Thyroid gland (tissue), 4 donors: ENCODE results near the gene ELL. TPM values are rescaled to one million over a fixed set of nuclear protein-coding genes. Genes with fewer than 3 reads are reported as not detected.

ENCODE experiments used
- DNase-seq, 2 donors: peaks; one replicate each; pipeline ENCODE4 v3.0.0-alpha.2; 2019
- H3K27ac ChIP-seq, 3 donors: fragments of 200-600 bp; sonication (generic); 1 replicate in 2 of 3; 2 replicates in 1 of 3; pipeline ENCODE4 v1.5.1; 2016 to 2019; ENCODE audit warnings: mild to moderate bottlenecking in 1 of 3, moderate library complexity in 1 of 3
- H3K27me3 ChIP-seq: fragments of 200-600 bp; sonication (generic); one replicate; pipeline ENCODE4 v1.5.1; 2019
- H3K36me3 ChIP-seq, 2 donors: fragments of 200-600 bp; sonication (generic); one replicate each; pipeline ENCODE4 v1.5.1; 2016 to 2019
- H3K4me1 ChIP-seq, 2 donors: fragments of 200-600 bp; sonication (generic); one replicate each; pipeline ENCODE4 v1.5.1; 2017 to 2019
- H3K4me3 ChIP-seq, 3 donors: fragments of 200-600 bp; sonication (generic); replicated peaks in 1 of 3; 1 replicate in 2 of 3; 2 replicates in 1 of 3; pipeline ENCODE4 v1.5.1; 2016; ENCODE audit warnings: mild to moderate bottlenecking in 1 of 3
- H3K9me3 ChIP-seq: fragments of 200-600 bp; sonication (generic); one replicate; pipeline ENCODE4 v1.5.1; 2017
- CTCF ChIP-seq, 6 experiments: fragments of 200-600 bp in 3 of 6; fragments of 450-650 bp in 3 of 6; sonication (generic) in 3 of 6; IDR thresholded peaks; one replicate each; pipeline ENCODE4 v1.5.1; 2016 to 2019; ENCODE audit warnings: antibody characterized with exemption in 6 of 6, mild to moderate bottlenecking in 2 of 6, inconsistent platforms in 1 of 6, moderate library complexity in 1 of 6
- POLR2A ChIP-seq, 2 donors: fragments of 450-650 bp; IDR thresholded peaks; one replicate each; pipeline ENCODE4 v1.6.1; 2017; ENCODE audit warnings: antibody characterized with exemption in 2 of 2, mild to moderate bottlenecking in 2 of 2, moderate library complexity in 1 of 2
- WGBS, 2 donors: methylation state at CpG; one replicate each; pipeline ENCODE4 v1.1.5; 2017; 5-methylcytosine and 5-hydroxymethylcytosine counted together
- intact Hi-C: fragments of 100-400 bp; cut with DNase I; formaldehyde crosslinking; loops from one replicate; pipeline ENCODE4 v1.15.1; 2023
- total RNA-seq, 4 donors: library from RNA; depleted of rRNA; stranded (reverse); fragments of >200 nt; gene quantifications; one replicate each; pipeline ENCODE4 v1.2.3, GENCODE V29; 2016

The ELL gene
- total RNA-seq, 4 donors from 2014 or later, result 10.8 to 31.0 (median 11.5) TPM

- no peaks in the 10 kb centered on the region for H3K9me3 ChIP-seq
- no peak for DNase-seq
- peaks cover 11 to 14% of the 10 kb centered on the region in 2 donors for H3K4me1 ChIP-seq
- intact Hi-C loops, result loop anchor here (10.0 kb wide), 2 partner anchors 143 to 233 kb away; partner anchors contain the start of gene REX1BD
- H3K4me3 ChIP-seq, result no peak overlapping the region
- H3K36me3 ChIP-seq, result peaks cover 28 to 38% of the 10 kb centered on the region in 2 donors
- no peak overlapping the region for H3K27ac ChIP-seq
- TF ChIP-seq POLR2A (IDR thresholded peaks at IDR 0.05) (no peak), CTCF (IDR thresholded peaks at IDR 0.05) (no peak)
- 91 to 93% methylated on average over 5 of the region's 5 CpGs for WGBS, 2 donors
- no peaks in the 10 kb centered on the region for H3K27me3 ChIP-seq
Measured at GRCh38 chr19:18441804-18442788, 79.8 kb downstream of the ELL start.

GRCh38 chr19:18440936-18441803 is 80.7 kb downstream of the ELL start:
- no peak for DNase-seq
- H3K27ac ChIP-seq, result no peak overlapping the region
- H3K27me3 ChIP-seq, result no peaks in the 10 kb centered on the region
- intact Hi-C loops, result loop anchor here (10.0 kb wide), 2 partner anchors 144 to 234 kb away; partner anchors contain the start of gene REX1BD
- H3K36me3 ChIP-seq, result peaks cover 25 to 29% of the 10 kb centered on the region in 2 donors
- H3K4me3 ChIP-seq, result no peak overlapping the region
- H3K4me1 ChIP-seq, result peaks cover 14 to 16% of the 10 kb centered on the region in 2 donors
- WGBS, 2 donors, result 91 to 93% methylated on average over 19 to 23 of the region's 23 CpGs
- no peaks in the 10 kb centered on the region for H3K9me3 ChIP-seq
- TF ChIP-seq CTCF (IDR thresholded peaks at IDR 0.05), result no peak
- TF ChIP-seq POLR2A (IDR thresholded peaks at IDR 0.05), result no peak

GRCh38 chr19:18440415-18440877 is 81.4 kb downstream of the ELL start:
- Histone ChIP-seq H3K4me3 (no peak overlapping the region), H3K36me3 (peaks cover 18 to 21% of the 10 kb centered on the region in 2 donors), H3K27ac (no peak overlapping the region), H3K9me3 (no peaks in the 10 kb centered on the region), H3K27me3 (no peaks in the 10 kb centered on the region), H3K4me1 (peaks cover 14 to 16% of the 10 kb centered on the region in 2 donors)
- intact Hi-C loops, result loop anchor here (10.0 kb wide), 2 partner anchors 144 to 234 kb away; partner anchors contain the start of gene REX1BD
- TF ChIP-seq CTCF (IDR thresholded peaks at IDR 0.05), result peak in 1 of 6 experiments; percentile 8
- TF ChIP-seq POLR2A (IDR thresholded peaks at IDR 0.05), result no peak
- peak in 1 of 2 donors; percentile 11 for DNase-seq
- WGBS, 2 donors, result 61 to 64% methylated on average over 11 of the region's 11 CpGs

- no peaks in the 10 kb centered on the region for H3K27me3 ChIP-seq
- H3K36me3 ChIP-seq, result peaks cover 16 to 17% of the 10 kb centered on the region in 2 donors
- TF ChIP-seq CTCF (IDR thresholded peaks at IDR 0.05) (no peak), POLR2A (IDR thresholded peaks at IDR 0.05) (no peak)
- DNase-seq, result no peak
- WGBS, 2 donors, result 84 to 88% methylated on average over 9 of the region's 9 CpGs
- intact Hi-C loops, result loop anchor here (10.0 kb wide), 2 partner anchors 145 to 235 kb away; partner anchors contain the start of gene REX1BD
- H3K27ac ChIP-seq, result no peak overlapping the region
- no peak overlapping the region for H3K4me3 ChIP-seq
- H3K4me1 ChIP-seq, result peaks cover 14 to 16% of the 10 kb centered on the region in 2 donors
- H3K9me3 ChIP-seq, result no peaks in the 10 kb centered on the region
Measured at GRCh38 chr19:18439910-18440237, 82.0 kb downstream of the ELL start.
